ENCODE data around the gene DDX1. TPM values are rescaled to one million over a fixed set of nuclear protein-coding genes. Genes with fewer than 3 reads are reported as not detected.

Gene DDX1
- total RNA-seq, 1 donor from 2014 or later, result 60.4 TPM

DNA sequence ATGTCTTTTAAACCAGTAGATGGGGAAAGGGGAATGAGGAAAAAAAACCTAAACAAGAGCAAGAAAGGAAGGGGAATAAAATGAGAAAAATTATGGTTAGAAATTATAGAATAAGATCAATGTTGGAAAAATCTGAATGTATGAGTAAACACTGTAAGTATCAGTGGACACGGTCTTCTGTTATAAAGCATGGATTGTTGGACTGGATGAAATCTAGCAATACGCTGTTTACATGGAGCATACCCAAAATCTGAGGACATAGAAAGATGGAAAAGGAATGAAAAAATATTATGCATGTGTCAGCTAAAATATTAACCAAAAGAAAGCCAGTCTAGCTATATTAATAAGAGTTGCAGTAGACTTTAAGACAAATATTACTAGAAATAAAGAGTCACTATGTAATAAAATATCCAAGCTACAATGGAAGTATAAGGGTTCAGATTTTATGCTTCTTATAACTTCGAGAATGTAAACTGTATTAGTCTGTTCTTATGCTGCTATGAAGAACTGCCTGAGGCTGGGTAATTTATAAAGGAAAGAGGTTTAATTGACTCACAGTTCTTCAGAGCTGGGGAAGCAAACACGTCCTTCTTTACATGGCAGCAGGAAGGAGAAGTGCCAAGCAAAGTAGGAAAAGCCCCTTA lies 32.4 kb downstream of the DDX1 start:
- no peaks in the 10 kb centered on the region for H3K4me1 ChIP-seq
- peaks cover 99% of the 10 kb centered on the region for H3K36me3 ChIP-seq
- no peak overlapping the region for H3K27ac ChIP-seq
- H3K9me3 ChIP-seq, result no peaks in the 10 kb centered on the region
- no peak for ATAC-seq
- no peaks in the 10 kb centered on the region for H3K27me3 ChIP-seq (ENCODE audit: low read depth)
- TF ChIP-seq CTCF (IDR thresholded peaks at IDR 0.05), result no peak
- H3K4me3 ChIP-seq, result no peak overlapping the region
- DNase-seq, result no peak
- intact Hi-C loops (cut with DNase I), result no loop called here

DNA sequence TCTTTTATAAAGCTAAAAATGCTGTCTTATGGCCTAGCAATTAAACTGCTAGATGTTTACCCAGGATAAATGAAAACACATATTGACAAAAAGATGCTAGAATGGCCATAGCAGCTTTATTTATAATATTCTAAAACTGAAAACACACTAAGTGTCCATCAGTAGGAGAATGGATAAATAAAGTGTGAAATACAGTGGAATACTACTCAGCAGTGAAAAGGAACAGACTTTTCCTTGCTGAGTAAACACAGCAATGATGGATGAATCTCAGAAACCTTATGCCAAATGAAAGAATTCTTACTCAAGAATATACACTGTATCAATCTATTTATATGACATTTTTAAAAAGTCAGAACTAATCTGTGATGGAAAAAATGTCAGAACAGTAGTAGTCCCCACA lies 33.2 kb downstream of the DDX1 start:
- no peak for TF ChIP-seq CTCF (IDR thresholded peaks at IDR 0.05)

GRCh38 chr2:15625344-15626036 lies 33.8 kb downstream of the DDX1 start:
- intact Hi-C loops (cut with DNase I), result no loop called here
- DNase-seq (no peak), ATAC-seq (no peak)
- Histone ChIP-seq H3K36me3 (peaks cover 99% of the 10 kb centered on the region), H3K9me3 (no peaks in the 10 kb centered on the region), H3K27ac (no peak overlapping the region), H3K4me1 (no peaks in the 10 kb centered on the region), H3K27me3 (ENCODE audit: low read depth) (no peaks in the 10 kb centered on the region), H3K4me3 (no peak overlapping the region)
- TF ChIP-seq CTCF (IDR thresholded peaks at IDR 0.05), result no peak

More for the DNA sequence above, 33.2 kb downstream of the DDX1 start:
- Histone ChIP-seq H3K36me3 (peaks cover 99% of the 10 kb centered on the region), H3K4me3 (no peak overlapping the region), H3K4me1 (no peaks in the 10 kb centered on the region), H3K9me3 (no peaks in the 10 kb centered on the region), H3K27ac (no peak overlapping the region), H3K27me3 (ENCODE audit: low read depth) (no peaks in the 10 kb centered on the region)
- intact Hi-C loops (cut with DNase I), result no loop called here
- no peak for ATAC-seq
- no peak for DNase-seq

- no peak for DNase-seq
- Histone ChIP-seq H3K9me3 (no peaks in the 10 kb centered on the region), H3K27ac (no peak overlapping the region), H3K27me3 (ENCODE audit: low read depth) (no peaks in the 10 kb centered on the region), H3K4me1 (no peaks in the 10 kb centered on the region), H3K36me3 (peaks cover 99% of the 10 kb centered on the region), H3K4me3 (no peak overlapping the region)
- no peak for TF ChIP-seq CTCF (IDR thresholded peaks at IDR 0.05)
- intact Hi-C loops (cut with DNase I), result no loop called here
- ATAC-seq, result no peak
Observed at GRCh38 chr2:15626126-15626525, 34.5 kb downstream of the DDX1 start.

DNA sequence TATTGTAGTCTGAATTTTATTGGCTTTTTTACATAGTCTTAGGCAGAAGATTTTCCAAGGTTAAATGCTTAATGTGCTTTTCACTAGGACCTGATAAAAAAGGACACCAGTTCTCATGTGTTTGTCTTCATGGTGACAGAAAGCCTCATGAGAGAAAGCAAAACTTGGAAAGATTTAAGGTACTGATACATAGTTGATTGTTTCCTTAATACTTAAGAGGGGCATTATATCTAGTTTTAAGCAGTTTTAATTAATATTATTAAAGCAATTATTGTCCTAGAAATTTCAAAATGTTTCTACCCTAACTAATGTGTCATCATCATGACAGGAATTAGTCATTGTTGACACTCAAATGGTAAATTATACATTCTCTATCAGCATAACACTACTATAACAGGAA lies 35.3 kb downstream of the DDX1 start:
- ATAC-seq, result no peak
- Histone ChIP-seq H3K4me1 (no peaks in the 10 kb centered on the region), H3K27me3 (ENCODE audit: low read depth) (no peaks in the 10 kb centered on the region), H3K27ac (no peak overlapping the region), H3K9me3 (no peaks in the 10 kb centered on the region), H3K36me3 (peaks cover 99% of the 10 kb centered on the region), H3K4me3 (no peak overlapping the region)
- TF ChIP-seq CTCF (IDR thresholded peaks at IDR 0.05), result no peak
- intact Hi-C loops (cut with DNase I), result no loop called here
- DNase-seq, result no peak
